Hematopoietic multipotent progenitor cell treated with erythropoietin and hydrocortisone succinate and interleukin-3 and kit ligand, for 8 days (in vitro differentiated cells): ENCODE results near the gene TMUB1.
"Not testable (repeated sequence)": the region's sequence is repeated elsewhere in the genome, so short reads cannot be mapped to it uniquely, and the experiment has no call there.

ENCODE experiments used
- DNase-seq: peaks from one replicate; pipeline ENCODE4 v3.0.0-alpha.2; 2015

Gene TMUB1

GRCh38 chr7:151048911-151049463 is 34.3 kb downstream of the TMUB1 start:
- DNase-seq: no peak

GRCh38 chr7:151047976-151048815 is 35.1 kb downstream of the TMUB1 start, which contains the start of gene ASIC3:
TSS of gene ASIC3 (plus strand) at chr7:151048531. CDS start at chr7:151048886, 355 bp downstream.
- no peak for DNase-seq

- peak; percentile 69 for DNase-seq
These were observed 36.4 kb downstream of the TMUB1 start for GRCh38 chr7:151046603-151047573.

- DNase-seq: no peak
These were observed 37.3 kb downstream of the TMUB1 start for GRCh38 chr7:151045967-151046366.

GRCh38 chr7:151045262-151045661 is 38.0 kb downstream of the TMUB1 start:
- no peak for DNase-seq

GRCh38 chr7:151043959-151044358 is 39.3 kb downstream of the TMUB1 start:
- DNase-seq: no peak

- not testable (repeated sequence) for DNase-seq
These were observed 39.8 kb downstream of the TMUB1 start for GRCh38 chr7:151043449-151043848.

GRCh38 chr7:151040616-151041375 is 42.5 kb downstream of the TMUB1 start:
- no peak for DNase-seq

- no peak for DNase-seq
These were observed 43.3 kb downstream of the TMUB1 start for GRCh38 chr7:151039850-151040548.

- DNase-seq: peak; percentile 98
These were observed 44.1 kb downstream of the TMUB1 start for GRCh38 chr7:151038951-151039849.

GRCh38 chr7:151035902-151036301 is 47.4 kb downstream of the TMUB1 start:
- DNase-seq: no peak

GRCh38 chr7:151035026-151035717 is 48.1 kb downstream of the TMUB1 start:
- no peak for DNase-seq

- no peak for DNase-seq
These were observed 48.8 kb downstream of the TMUB1 start for GRCh38 chr7:151034312-151035025.

- DNase-seq: no peak
These were observed 49.4 kb downstream of the TMUB1 start for GRCh38 chr7:151033864-151034249.

GRCh38 chr7:151032936-151033863 is 50.1 kb downstream of the TMUB1 start:
- DNase-seq: no peak
